ELR (cell line): ENCODE measurements around the gene CCDC14.
"Not testable (repeated sequence)": the region's sequence is repeated elsewhere in the genome, so short reads cannot be mapped to it uniquely, and the experiment has no call there.

Experiments used
- DNase-seq: peaks from one replicate; pipeline ENCODE4 v3.0.0-alpha.2; 2015; ENCODE audit warnings: low read depth

CCDC14 gene

DNA sequence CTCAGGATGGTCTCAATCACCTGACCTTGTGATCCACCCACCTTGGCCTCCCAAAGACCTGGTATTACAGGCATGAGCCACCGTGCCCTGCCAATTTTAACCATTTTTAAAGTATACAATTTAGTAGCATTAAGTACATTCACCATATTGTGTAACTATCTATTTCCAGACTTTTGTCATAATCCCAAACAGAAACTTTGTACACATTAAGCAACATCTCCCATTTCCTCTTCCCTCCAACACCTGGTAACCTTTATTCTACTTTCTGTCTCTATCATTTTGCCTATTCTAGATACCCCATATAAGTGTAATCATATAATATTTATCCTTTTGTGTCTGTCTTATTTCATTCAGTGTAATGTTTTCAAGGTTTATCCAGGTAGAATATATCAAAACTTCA lies 68.0 kb downstream of the CCDC14 start:
- DNase-seq = no peak

GRCh38 chr3:123892195-123892594 lies 68.8 kb downstream of the CCDC14 start:
- DNase-seq = no peak

GRCh38 chr3:123890991-123891390 lies 70.0 kb downstream of the CCDC14 start:
- not testable (repeated sequence) for DNase-seq

- not testable (repeated sequence) for DNase-seq
These were observed 70.9 kb downstream of the CCDC14 start for GRCh38 chr3:123890162-123890561.

GRCh38 chr3:123884993-123885392 lies 76.0 kb downstream of the CCDC14 start:
- DNase-seq = no peak

DNA sequence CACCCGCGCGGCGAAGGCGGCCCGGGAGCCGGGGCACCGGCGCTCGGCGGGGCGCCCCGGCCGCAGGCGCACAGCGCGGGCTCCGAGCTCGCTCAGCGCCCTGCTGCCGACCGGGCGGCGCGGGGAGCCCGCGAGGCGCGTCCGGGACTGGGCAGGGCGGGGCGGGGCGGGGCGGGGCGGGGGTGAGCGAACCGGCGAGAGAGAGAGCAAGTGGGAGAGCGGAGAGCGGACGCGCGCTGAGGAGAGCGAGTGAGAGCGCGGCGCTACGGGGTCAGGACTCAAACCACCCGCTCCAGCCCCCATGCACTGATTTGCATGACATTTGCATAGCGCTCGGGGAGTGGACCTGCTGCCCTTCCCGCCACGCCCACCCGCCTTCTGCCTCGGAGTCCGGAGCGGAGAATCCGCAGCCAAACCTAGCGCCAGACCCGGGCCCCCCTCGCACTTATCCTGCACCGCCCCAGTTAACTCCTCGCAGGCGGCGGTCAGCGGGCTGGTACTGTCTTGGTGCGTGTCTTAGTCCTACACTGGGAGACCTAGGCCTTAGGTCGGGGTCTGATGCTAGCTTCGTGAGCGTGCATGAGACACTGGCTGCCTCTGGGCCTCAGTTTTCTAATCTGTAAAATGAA lies 76.7 kb downstream of the CCDC14 start, which contains the start of gene MYLK:
TSS of gene MYLK (minus strand) at position 130 of the 629 bp plus-strand sequence. CDS start 90,491 bp downstream, outside the sequence.
- peak; percentile 98 for DNase-seq

DNA sequence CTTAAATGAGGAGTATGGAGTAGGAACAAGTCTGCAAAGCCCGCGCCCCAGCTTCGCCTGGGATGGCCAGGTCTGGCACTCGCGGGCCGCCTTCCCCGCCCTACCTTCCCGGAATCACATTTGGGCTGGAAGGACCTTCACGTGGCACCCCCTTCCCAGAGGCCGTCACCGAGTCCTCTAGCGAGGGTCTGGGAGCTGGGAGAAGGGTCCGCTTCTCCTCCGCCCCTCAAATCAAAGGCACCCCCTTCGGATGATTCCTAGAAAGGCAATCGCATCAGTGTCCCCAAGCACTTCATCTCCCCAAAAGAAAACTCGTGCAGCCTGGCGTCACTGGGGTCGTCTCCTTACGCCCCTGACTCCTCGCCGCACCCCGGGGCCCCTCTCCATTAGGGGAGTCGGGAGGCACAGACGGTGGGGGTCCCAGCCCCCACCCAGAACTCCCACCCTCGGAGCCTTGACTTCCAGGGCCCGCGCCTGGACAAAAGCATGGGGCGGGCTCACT lies 77.3 kb downstream of the CCDC14 start:
- peak; percentile 54 for DNase-seq

GRCh38 chr3:123883111-123883510 lies 77.9 kb downstream of the CCDC14 start:
- no peak for DNase-seq

DNA sequence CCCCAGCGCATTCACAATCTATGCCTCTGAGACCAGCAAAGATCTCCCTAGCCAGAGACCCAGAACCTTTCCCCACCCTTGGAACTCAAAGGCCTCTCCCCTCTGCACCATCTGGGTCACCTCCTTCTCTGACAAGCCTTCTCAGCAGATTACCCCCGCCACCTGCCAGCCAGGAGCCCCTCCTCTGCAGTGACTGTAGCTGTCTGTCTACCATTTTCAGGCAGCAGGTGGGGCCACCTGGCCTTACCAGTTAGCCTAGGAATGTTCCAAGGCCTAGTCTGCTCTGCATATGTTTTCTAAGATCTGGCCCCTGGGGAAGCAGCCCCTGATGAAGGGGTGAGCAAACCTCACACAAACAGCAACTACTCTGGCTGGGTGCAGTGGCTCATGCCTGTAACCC lies 79.3 kb downstream of the CCDC14 start:
- no peak for DNase-seq

DNA sequence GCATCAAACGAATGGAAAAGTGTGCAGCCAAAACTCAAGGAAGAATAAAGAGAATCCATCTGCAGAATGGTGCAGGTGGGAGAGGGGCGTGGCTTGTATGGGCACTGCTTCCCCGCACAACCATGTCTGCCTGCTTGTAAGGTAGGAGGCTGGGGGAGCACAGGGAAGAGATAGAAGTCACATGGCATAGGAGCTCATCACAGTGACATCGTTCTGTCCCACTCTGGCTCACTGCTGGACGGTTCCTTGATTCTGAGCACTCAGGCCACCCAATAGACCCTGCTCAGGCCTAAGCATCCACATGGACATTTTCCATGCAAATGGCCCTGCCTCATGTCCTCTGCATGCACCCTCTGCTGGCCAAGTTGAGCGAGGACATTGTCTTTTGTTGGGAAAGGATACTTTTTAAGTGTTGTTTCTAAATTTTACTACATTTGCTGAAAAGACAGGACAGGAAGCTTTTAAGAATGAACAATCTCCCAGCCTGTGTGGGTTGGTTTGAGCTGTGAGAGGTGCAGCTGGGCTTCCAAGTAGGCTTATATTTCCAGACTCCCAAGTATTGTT lies 79.9 kb downstream of the CCDC14 start:
- peak; percentile 73 for DNase-seq

DNA sequence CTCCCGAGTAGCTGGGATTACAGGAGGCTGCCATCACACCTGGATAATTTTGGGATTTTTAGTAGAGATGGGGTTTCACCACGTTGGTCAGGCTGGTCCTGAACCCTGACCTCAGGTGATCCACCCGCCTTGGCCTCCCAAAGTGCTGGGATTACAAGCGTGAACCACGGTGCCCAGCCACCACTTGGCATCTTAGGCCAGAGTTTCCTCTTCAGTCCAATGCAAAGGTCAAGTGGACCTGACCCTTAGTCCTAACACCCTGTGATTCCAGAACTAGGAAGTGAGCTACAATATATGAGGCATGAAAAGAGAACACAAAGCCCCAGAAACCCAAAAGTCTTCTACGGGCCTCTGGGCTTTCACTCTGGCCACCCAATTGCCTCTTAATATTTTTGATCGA lies 82.2 kb downstream of the CCDC14 start:
- no peak for DNase-seq

- DNase-seq = no peak
These were observed 83.1 kb downstream of the CCDC14 start for GRCh38 chr3:123877965-123878364.

- DNase-seq = no peak
These were observed 83.6 kb downstream of the CCDC14 start for GRCh38 chr3:123877466-123877865.

DNA sequence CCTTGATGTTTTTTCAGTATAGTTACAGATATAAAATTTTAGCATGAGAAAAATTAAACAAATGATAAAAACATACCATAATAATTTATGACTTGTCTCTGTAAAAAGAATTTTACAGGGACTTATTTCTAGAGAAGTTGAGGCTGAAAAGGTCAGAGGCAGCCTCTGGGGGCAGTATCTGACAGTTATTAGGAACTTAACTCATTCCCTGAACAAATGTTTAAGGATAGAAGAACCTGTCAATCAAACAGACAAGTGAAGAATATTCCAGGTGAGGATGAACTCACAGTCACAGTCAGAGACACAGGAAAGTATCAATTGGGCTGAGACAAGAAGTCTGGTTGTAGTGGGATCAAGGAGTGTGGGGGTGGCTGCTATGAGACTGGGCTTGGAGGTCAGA lies 84.2 kb downstream of the CCDC14 start:
- peak; percentile 28 for DNase-seq

GRCh38 chr3:123872621-123873020 lies 88.4 kb downstream of the CCDC14 start:
- no peak for DNase-seq

- no peak for DNase-seq
These were observed 89.1 kb downstream of the CCDC14 start for GRCh38 chr3:123871946-123872345.

DNA sequence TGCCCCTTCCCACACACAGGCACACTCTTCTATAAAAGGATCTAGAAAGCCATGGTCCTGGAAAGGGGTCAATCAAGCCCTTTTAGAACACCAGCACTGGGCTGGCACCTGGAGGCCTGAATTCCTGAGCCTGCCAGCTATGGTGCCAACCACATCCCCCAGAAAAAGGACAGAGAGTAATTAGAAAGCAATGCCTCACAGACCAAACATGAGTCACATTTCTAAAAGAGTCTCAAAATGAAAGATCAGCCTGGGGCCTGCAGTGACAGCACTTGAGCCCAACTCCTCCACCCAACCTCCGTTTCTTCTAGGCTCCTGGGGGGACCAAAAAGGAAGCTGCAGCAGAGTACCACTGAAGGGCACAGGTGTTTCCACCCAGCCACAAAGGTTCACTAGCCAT lies 91.0 kb downstream of the CCDC14 start:
- DNase-seq = peak; percentile 78

DNA sequence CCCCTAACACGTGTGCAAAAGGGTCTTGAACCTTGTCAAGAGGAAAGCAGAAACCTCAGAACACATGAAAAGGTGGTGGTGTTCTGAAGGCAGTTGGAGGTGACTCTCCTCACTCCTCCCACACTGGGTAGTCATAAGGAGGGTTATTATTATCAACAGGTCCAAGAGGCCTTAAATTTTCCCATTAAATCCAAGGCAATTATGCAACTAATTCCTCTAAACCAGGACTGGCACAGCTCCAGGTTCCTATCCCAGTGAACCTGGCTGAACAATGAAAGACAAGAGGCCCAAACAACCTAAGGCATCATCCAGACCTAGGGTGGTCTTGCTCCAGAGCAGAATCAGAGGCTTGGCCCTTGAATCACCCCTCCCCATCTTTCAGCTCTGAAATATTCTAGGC lies 91.9 kb downstream of the CCDC14 start:
- DNase-seq = no peak

GRCh38 chr3:123864706-123865105 lies 96.3 kb downstream of the CCDC14 start:
- no peak for DNase-seq
